ENCODE measurements around the gene FAM118A.

Gene FAM118A

GRCh38 chr22:45381348-45381747, 71.6 kb downstream of the FAM118A start:
- no peak for DNase-seq (ENCODE audit: low spot score)

- DNase-seq (ENCODE audit: low spot score) = no peak
Observed at GRCh38 chr22:45389546-45389945, 79.8 kb downstream of the FAM118A start.

Measured in HuH-7 (cell line).